GM23248 (cell line): Measurements from ENCODE around the gene PWP1. TPM values are rescaled to one million over a fixed set of nuclear protein-coding genes. Genes with fewer than 3 reads are reported as not detected.

Source experiments
- DNase-seq: peaks from one replicate; pipeline ENCODE4 v3.0.0-alpha.2; 2015
- H2AFZ ChIP-seq: fragments of 200-600 bp; sonication (generic); 2 replicates; pipeline ENCODE4 v1.6.1; 2016; ENCODE audit warnings: antibody characterized with exemption
- H3F3A ChIP-seq: fragments of 200-600 bp; sonication (generic); 2 replicates; pipeline ENCODE4 v1.6.1; 2016; ENCODE audit warnings: mild to moderate bottlenecking, antibody characterized with exemption, mixed run types; ENCODE audit not compliant: insufficient read depth
- H3K27ac ChIP-seq: fragments of 200-600 bp; sonication (generic); 2 replicates; pipeline ENCODE4 v1.5.1; 2016; ENCODE audit warnings: mild to moderate bottlenecking
- H3K27me3 ChIP-seq: fragments of 200-600 bp; sonication (generic); replicated peaks from 2 replicates; pipeline ENCODE4 v1.6.1; 2016; ENCODE audit warnings: mild to moderate bottlenecking; ENCODE audit not compliant: insufficient read depth
- H3K36me3 ChIP-seq: fragments of 200-600 bp; sonication (generic); 2 replicates; pipeline ENCODE4 v1.6.1; 2016; ENCODE audit warnings: low read depth, mild to moderate bottlenecking
- H3K4me1 ChIP-seq: fragments of 200-600 bp; sonication (generic); 2 replicates; pipeline ENCODE4 v1.6.1; 2016; ENCODE audit warnings: mild to moderate bottlenecking; ENCODE audit not compliant: insufficient read depth
- H3K4me2 ChIP-seq: fragments of 200-600 bp; sonication (generic); one replicate; pipeline ENCODE4 v1.6.1; 2016; ENCODE audit warnings: mild to moderate bottlenecking; ENCODE audit not compliant: unreplicated experiment
- H3K4me3 ChIP-seq: fragments of 200-600 bp; sonication (generic); 2 replicates; pipeline ENCODE4 v1.5.1; 2016; ENCODE audit warnings: mild to moderate bottlenecking
- H3K79me2 ChIP-seq: fragments of 200-600 bp; sonication (generic); 2 replicates; pipeline ENCODE4 v1.6.1; 2016; ENCODE audit warnings: mild to moderate bottlenecking; ENCODE audit not compliant: insufficient read depth
- H3K9ac ChIP-seq: fragments of 200-600 bp; sonication (generic); 2 replicates; pipeline ENCODE4 v1.6.1; 2016; ENCODE audit warnings: mild to moderate bottlenecking
- H3K9me2 ChIP-seq: fragments of 200-600 bp; sonication (generic); 2 replicates; pipeline ENCODE4 v1.6.1; 2016; ENCODE audit warnings: mixed run types, mild to moderate bottlenecking, moderate library complexity; ENCODE audit not compliant: insufficient read depth
- H3K9me3 ChIP-seq: fragments of 200-600 bp; sonication (generic); one replicate; pipeline ENCODE4 v1.6.1; 2017; ENCODE audit warnings: low read depth
- H4K20me1 ChIP-seq: fragments of 200-600 bp; sonication (generic); 2 replicates; pipeline ENCODE4 v1.6.0; 2016; ENCODE audit not compliant: insufficient read depth
- EZH2 ChIP-seq: fragments of 200-600 bp; sonication (generic); IDR thresholded peaks from 2 replicates; pipeline ENCODE4 v1.6.1; 2018; ENCODE audit warnings: antibody characterized with exemption, mild to moderate bottlenecking; ENCODE audit not compliant: insufficient read depth, poor library complexity, severe bottlenecking
- EZH2phosphoT487 ChIP-seq: fragments of 200-600 bp; sonication (generic); IDR thresholded peaks from 2 replicates; pipeline ENCODE4 v1.6.1; 2018; ENCODE audit warnings: antibody characterized with exemption, moderate library complexity, mild to moderate bottlenecking, low read depth; ENCODE audit not compliant: insufficient read depth
- WGBS, 2 experiments: methylation state at CpG; one replicate each; pipeline ENCODE4 v1.1.6; 2015 to 2017; ENCODE audit warnings: low lambda C conversion rate in 2 of 2, low coverage in 1 of 2; ENCODE audit errors: missing lambda C conversion rate in 2 of 2; 5-methylcytosine and 5-hydroxymethylcytosine counted together
- in situ Hi-C: fragments of 300-500 bp; cut with MboI; formaldehyde crosslinking; loops from 2 replicates; pipeline ENCODE4 v1.15.0; 2020
- polyA plus RNA-seq: library from polyadenylated mRNA; unstranded; fragments of >200 nt; fragmentation: Nextera tagmentation; extraction: Ambion mirVana; gene quantifications from 2 replicates; pipeline ENCODE4 v1.2.1, GENCODE V29; 2016
- total RNA-seq: library from RNA; depleted of rRNA; stranded (reverse); fragments of >200 nt; shearing (Covaris generic); gene quantifications from 2 replicates; pipeline ENCODE4 v1.2.3, GENCODE V29; 2014

PWP1 gene
- total and polyA plus RNA-seq, 2 experiments from 2014 or later, result 73.7 to 97.0 TPM

DNA sequence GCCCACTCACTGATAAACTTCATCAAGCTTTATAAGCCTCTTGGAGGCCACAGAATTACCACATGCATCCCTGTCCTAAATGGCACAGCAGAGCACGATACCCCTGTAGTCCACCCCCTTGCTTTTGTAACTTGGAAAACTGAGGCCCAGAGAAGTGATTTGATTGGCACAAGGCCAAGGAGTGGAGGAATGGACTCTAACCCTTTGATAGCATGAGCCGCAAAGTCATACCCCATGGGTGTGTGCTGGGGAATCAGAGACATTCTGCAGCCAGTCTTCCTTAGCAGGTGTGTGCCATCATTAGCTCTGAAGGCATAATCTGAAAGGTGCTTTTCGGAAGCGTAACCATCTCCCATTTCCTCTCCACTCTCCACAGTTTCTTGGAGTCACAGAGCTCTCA lies 28.5 kb upstream of the PWP1 start:
- in situ Hi-C loops, result no loop called here
- 93 to 96% methylated on average over 4 of the region's 4 CpGs for WGBS, 2 experiments

DNA sequence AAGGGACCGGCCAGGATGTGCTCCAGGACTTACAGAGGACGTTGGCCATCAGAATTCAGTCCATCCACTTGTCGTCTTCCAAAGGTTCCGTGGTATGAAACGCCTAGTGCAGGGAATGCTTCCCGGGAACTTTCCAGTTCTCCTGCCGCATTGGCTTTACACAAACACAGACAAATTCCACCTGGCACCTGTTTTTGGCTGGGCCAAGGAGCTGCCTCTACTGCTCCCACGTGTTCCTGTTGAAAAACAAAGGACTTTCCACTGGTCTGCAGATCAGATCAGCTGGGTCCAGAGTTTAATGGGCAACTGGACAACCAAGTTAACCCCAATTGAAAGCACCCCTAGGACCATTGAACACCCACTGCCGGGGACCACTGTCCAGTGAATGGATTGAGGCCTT lies 28.0 kb upstream of the PWP1 start:
- Histone ChIP-seq H3K4me3 (no peak overlapping the region), H3K4me2 (no peak overlapping the region), H3K36me3 (no peaks in the 10 kb centered on the region), H3K79me2 (no peaks in the 10 kb centered on the region), H3K9me2 (no peaks in the 10 kb centered on the region), H3K27me3 (no peaks in the 10 kb centered on the region), H4K20me1 (no peaks in the 10 kb centered on the region), H3K9me3 (no peaks in the 10 kb centered on the region), H3K4me1 (no peaks in the 10 kb centered on the region), H3F3A (no peaks in the 10 kb centered on the region), H3K27ac (no peak overlapping the region), H3K9ac (no peak overlapping the region), H2AFZ (no peak overlapping the region)
- no peak for DNase-seq
- WGBS, 2 experiments, result 92 to 94% methylated on average over 9 of the region's 9 CpGs
- in situ Hi-C loops, result no loop called here
- TF ChIP-seq EZH2 (no peak), EZH2phosphoT487 (no peak)

More for the DNA sequence above, 28.5 kb upstream of the PWP1 start:
- no peaks in the 10 kb centered on the region for H3K4me1 ChIP-seq
- H4K20me1 ChIP-seq, result no peaks in the 10 kb centered on the region
- H3K4me2 ChIP-seq, result no peak overlapping the region
- H3K4me3 ChIP-seq, result no peak overlapping the region
- no peak overlapping the region for H3K27ac ChIP-seq
- no peaks in the 10 kb centered on the region for H3K36me3 ChIP-seq
- H3K79me2 ChIP-seq, result no peaks in the 10 kb centered on the region
- no peaks in the 10 kb centered on the region for H3K9me2 ChIP-seq
- no peaks in the 10 kb centered on the region for H3K9me3 ChIP-seq
- H3K27me3 ChIP-seq, result no peaks in the 10 kb centered on the region
- H3K9ac ChIP-seq, result no peak overlapping the region
- H3F3A ChIP-seq, result no peaks in the 10 kb centered on the region
- DNase-seq, result no peak
- no peak overlapping the region for H2AFZ ChIP-seq
- no peak for TF ChIP-seq EZH2

DNA sequence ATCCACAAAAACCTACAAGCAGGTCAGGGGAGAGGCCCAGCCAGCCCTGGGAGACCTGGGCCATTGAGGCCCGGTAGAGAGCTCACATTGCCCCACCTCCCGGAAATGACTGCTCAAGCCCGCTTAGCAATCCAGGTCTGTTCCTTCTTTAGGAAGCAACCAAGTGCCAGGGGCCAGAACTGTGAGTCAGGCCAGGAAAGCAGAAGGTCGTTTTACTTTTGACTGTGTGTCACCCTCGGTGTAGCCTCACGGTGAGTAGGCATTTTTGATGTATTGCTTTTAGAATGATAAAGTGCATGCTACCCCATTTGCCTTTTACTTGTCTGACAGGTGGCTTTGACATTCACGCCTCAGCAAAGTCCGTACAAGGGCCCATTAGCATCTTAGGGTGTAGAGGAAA lies 25.4 kb upstream of the PWP1 start:
- Histone ChIP-seq H3K27me3 (no peaks in the 10 kb centered on the region), H3K27ac (no peak overlapping the region), H3K36me3 (no peaks in the 10 kb centered on the region), H3K4me2 (no peak overlapping the region), H3K4me1 (no peaks in the 10 kb centered on the region), H3K4me3 (no peak overlapping the region), H3F3A (no peaks in the 10 kb centered on the region), H3K9me2 (no peaks in the 10 kb centered on the region), H2AFZ (no peak overlapping the region), H3K79me2 (no peaks in the 10 kb centered on the region), H3K9ac (no peak overlapping the region), H4K20me1 (no peaks in the 10 kb centered on the region), H3K9me3 (no peaks in the 10 kb centered on the region)
- WGBS, 2 experiments, result 71 to 78% methylated on average over 8 of the region's 8 CpGs
- in situ Hi-C loops, result no loop called here
- TF ChIP-seq EZH2, result no peak
- no peak for TF ChIP-seq EZH2phosphoT487
- DNase-seq, result no peak

DNA sequence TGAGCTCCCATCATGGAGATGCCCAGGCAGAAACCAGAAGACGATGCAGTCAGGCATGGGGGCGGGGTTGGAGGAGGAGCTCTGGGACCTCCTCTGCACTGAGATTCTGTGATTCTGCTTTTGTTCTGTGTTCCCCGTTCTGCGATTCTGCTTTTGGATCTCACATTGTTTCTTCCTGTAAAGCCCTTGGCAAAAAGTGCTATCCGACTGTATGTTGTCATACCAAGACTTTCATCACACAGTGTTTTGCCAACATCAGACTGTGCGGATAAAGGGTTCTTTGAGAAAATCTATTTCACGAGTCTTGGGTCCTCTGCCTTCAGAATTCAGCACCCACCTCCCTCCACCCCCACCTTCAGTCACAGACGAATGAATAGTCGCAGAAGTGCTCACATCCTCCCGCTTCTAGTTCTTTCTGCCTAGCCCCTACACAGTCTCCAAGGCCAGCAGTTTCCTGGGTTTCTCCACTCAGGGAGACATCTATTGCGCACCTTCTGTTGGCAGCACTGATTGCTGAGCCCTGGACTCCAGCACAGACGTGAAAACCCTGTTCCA lies 24.7 kb upstream of the PWP1 start:
- Histone ChIP-seq H3K4me2 (no peak overlapping the region), H3F3A (no peaks in the 10 kb centered on the region), H3K9ac (no peak overlapping the region), H3K9me3 (no peaks in the 10 kb centered on the region), H2AFZ (no peak overlapping the region), H3K4me3 (no peak overlapping the region), H3K9me2 (no peaks in the 10 kb centered on the region), H3K27ac (no peak overlapping the region), H3K36me3 (no peaks in the 10 kb centered on the region), H3K27me3 (no peaks in the 10 kb centered on the region; the same call in 1 of the 2 replicates), H3K4me1 (no peaks in the 10 kb centered on the region), H4K20me1 (no peaks in the 10 kb centered on the region), H3K79me2 (no peaks in the 10 kb centered on the region)
- TF ChIP-seq EZH2phosphoT487 (no peak), EZH2 (no peak)
- DNase-seq, result no peak
- in situ Hi-C loops, result no loop called here
- WGBS, 2 experiments, result 62 to 66% methylated on average over 12 of the region's 12 CpGs

DNA sequence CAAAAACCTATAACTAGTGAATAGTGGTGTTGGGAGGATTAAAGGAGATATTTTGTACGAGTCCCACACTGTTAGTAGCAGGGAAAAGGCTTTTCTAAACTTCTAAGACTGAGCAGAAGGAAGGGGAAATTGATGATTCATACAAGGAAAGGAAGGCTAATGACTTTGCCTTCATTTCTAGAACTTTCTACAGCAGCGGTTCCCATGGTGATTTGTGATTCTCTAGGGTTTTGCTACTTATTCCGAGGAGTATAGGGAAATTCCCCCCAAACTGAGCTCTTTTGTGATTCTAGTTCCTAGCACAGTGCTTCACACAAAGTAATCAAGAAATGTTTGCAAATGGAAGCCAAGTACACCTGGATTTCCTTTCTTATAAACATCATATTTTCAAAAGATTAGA lies 23.8 kb upstream of the PWP1 start:
- DNase-seq, result no peak
- Histone ChIP-seq H3K27ac (no peak overlapping the region), H3K36me3 (no peaks in the 10 kb centered on the region), H3K9me3 (no peaks in the 10 kb centered on the region), H3F3A (no peaks in the 10 kb centered on the region), H3K4me2 (no peak overlapping the region), H3K4me3 (no peak overlapping the region), H3K4me1 (no peaks in the 10 kb centered on the region), H3K27me3 (no peaks in the 10 kb centered on the region; the same call in 1 of the 2 replicates), H2AFZ (no peak overlapping the region), H3K9ac (no peak overlapping the region), H3K9me2 (no peaks in the 10 kb centered on the region), H4K20me1 (no peaks in the 10 kb centered on the region), H3K79me2 (no peaks in the 10 kb centered on the region)
- TF ChIP-seq EZH2phosphoT487 (no peak), EZH2 (no peak)
- in situ Hi-C loops, result no loop called here
- 52 to 59% methylated on average over 3 of the region's 3 CpGs for WGBS, 2 experiments
